HG03097 (cell line): ENCODE results near the gene G6PC3.

ENCODE experiments used
- ATAC-seq: cut with Tn5 transposase; IDR thresholded peaks from one replicate; pipeline ENCODE4 v1.9.1; 2021; ENCODE audit not compliant: unreplicated experiment, low FRiP score

Gene G6PC3

DNA sequence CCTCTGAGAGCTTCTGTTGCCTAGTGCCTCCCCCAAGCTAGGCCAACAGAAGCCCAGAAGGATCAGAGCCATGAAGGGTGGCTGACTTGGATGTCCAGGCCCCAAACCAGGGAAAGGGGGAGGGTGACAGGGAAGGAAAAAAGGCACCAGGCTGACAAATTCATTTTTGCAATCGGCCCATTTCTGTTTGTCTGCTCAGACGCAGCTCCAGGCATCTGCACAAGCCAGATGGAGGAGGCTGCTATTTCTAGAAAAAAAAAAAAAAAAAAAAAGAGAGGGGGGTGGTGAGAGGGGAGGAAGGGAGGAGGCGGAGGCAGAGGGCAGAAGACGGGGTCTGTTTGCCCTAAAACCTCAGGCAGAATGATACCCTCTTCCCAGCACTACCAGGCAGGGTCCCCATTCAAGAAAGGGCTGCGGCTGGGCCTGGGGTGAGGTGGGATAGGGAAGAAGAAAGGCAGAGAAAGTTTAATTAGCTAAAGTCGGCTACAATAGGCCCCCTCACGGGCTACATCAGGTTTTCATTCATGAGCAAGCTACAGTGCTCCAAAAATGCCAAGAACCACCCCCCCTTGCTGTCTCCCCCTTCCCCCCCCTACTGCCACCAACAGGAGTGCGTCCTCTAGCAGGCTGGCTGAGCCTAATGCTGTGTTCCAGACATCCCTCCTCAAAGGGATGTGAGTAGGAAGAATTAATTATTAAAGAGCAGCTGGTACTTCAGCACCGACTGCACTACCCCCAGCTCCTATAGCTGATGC, 50.5 kb downstream of the G6PC3 start:
- no peak for ATAC-seq

DNA sequence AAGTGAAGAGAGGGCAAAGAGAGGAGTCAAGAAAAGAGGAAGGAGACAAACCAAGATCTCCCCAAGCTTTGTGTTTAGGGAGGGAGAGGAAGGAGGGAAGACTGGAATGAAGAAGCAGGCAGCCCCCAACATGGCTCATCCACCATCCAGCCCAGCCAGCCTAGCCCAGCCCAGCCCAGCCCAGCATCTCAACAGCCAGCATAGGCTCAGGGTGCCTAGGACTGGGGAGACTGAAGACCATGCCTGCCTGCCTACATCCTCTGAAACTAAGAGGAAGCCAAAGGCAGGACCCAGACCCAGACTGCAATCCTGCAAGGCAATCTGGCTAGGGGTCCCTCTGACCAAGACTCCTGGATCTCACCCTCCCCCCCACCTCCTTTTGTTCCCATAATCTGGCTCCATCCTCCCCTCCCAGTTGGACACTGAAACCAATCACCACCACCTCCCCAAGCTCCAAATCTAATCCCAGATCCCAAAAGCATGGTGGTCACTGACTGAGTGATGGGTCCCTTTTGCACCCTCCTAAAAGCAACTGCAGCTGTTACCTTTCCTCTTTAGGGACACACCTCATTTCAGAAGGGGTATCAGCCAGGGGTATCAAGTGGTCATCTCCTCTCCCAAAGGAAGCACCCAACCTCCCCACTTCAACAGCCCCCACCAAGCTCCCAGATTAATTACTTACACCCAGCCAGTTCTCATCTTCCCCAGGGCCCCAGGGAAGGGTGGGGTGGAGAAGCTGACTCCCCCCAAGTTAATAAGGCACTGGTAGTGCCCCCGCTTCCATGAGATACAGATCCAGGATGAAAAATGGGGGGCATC, 51.7 kb downstream of the G6PC3 start:
- ATAC-seq: no peak

DNA sequence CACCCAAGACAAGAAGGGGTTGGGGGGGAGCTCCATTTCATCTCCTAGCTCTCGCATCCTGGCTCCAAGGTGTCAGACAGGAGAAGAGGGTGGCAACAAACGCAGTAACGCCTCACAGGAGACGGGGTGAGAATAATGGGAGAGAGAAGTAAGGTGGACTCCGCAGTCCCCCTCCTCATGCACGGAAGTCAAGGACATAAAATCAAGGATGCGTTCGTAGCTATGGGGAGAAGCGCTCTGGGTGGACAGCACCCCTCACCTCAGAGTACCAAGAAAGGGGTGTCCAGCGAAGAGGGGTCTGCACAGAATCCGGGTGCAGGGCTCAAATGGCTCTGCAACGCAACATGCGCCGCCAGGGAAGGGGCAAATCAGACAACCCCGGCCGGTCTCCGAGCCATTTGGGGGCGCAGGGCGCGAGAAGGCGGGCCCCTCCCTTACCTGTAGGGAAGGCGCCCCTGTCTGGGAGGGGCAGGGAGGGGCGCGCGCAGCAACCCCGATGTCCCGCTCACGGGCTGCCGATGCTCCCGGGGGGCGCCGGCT, 52.4 kb downstream of the G6PC3 start:
- ATAC-seq: peak; percentile 21

DNA sequence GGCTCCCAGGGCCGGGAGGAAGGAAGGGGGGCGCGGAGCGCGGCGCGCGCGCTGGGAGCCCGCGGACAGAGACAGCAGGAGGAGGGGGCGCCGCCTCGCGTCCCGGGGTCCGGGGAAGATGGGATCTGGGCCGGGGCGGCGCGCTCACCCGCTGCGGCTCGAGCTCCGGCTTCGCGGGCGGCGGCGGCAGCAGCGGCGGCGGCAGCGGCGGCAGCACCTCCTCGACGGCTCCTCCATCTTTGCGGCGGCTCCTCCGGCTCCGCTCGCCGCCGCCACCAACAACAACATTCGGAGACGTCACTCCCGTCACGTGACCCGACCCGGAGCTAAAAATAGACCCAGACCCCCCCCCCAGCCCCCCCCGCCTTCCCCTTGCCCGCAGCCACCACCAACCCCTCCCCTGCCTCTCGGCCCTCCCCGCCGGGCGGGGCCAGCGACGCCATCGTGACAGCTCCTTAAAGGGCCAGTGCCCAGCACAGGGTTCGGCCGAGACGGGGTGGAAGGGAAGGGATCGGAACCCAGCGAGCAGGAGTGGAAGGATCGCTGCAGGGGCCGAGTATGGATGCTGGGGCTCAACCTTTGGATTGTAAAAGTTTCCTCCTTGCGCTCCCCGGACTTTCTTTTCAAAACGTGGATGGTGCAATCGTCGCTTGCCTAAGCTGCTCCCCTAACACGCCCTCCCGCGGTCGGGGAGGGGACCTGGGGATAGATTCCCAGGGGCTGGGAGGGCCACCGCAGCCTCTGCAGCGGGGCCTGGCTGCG, 53.0 kb downstream of the G6PC3 start, which contains the start of gene HDAC5:
TSS of gene HDAC5 (minus strand) at position 286 of the 762 bp plus-strand sequence. CDS start 6,126 bp downstream, outside the sequence.
- peak; percentile 85 for ATAC-seq

DNA sequence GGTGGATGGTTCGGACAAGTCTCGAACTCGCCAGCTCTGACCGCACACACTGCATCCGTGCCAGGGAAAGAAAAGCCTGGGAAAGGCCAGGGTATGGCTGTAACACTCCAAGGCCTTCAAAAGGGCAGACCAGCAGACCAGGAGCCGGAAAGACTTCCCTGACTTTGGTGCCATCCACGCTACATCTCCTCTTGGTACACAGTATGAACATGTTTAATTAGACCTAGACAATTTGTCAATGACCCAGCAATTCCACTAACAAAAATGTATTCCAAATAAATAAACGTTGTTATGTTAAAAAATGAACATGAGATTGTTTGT, 53.5 kb downstream of the G6PC3 start:
- ATAC-seq: no peak
